Measurements from ENCODE around the gene SOX3.
A peak's percentile ranks its signal among the peaks of the same experiment; 100 is the strongest.

SOX3 gene

GRCh38 chrX:140504371-140505324 lies at the start of gene SOX3:
Gene SOX3 (minus strand): TSS chrX:140505069. CDS start chrX:140505060, 9 bp downstream.
- DNase-seq (ENCODE audit: low read depth), result no peak
- no peak within 1 kb of the TSS for H3K4me3 ChIP-seq (ENCODE audit: control insufficient read depth, low read depth, low read length)
- TF ChIP-seq CTCF (conservative IDR thresholded peaks at IDR 0.05; ENCODE audit: control insufficient read depth, insufficient read depth, low read depth, low read length), result no peak

DNA sequence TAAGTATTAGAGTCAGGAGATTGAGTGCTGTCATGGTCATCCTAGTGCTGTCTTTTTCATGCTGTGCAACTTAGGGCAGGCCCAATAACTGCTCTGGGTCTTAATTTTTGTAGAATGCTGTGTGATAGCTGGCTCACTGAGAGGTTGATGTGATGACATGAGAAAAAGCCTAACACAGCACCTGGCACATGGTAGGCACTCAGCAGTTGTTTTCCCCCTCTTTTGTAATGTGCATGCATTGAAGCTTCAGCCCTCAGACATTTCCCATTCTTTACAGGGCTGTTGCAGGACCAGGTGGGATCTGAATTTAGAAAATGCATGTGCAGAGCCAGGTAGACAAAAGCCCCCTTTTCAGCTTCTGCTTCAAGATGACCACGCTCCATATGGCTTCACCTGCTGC lies 44.1 kb upstream of the SOX3 start:
- no peak for TF ChIP-seq CTCF (conservative IDR thresholded peaks at IDR 0.05; ENCODE audit: control insufficient read depth, insufficient read depth, low read depth, low read length)
- DNase-seq (ENCODE audit: low read depth), result no peak
- H3K4me3 ChIP-seq (ENCODE audit: control insufficient read depth, low read depth, low read length), result no peak overlapping the region

GRCh38 chrX:140526171-140526570 lies 21.3 kb upstream of the SOX3 start:
- H3K4me3 ChIP-seq (ENCODE audit: control insufficient read depth, low read depth, low read length), result no peak overlapping the region
- TF ChIP-seq CTCF (conservative IDR thresholded peaks at IDR 0.05; ENCODE audit: control insufficient read depth, insufficient read depth, low read depth, low read length), result no peak
- DNase-seq (ENCODE audit: low read depth), result no peak

DNA sequence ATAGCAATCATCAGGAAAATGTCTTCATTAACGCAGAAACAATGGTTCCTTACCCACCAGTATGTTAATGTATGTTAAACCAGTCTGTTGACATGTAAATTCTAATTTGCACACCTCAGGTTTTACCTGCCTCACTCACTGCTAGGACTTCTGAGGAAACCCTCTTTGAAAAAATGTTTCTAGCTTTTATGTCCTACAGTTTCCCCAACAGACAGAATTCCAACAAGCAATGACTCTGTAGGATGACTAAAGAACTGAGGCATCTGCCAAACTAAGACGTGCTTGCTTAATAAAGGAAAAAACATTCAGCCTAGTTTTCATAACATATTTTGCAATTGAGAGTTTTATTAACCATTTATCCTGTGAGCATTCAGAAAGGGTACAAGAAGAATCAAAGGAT lies 20.6 kb upstream of the SOX3 start:
- peak; percentile 15 for DNase-seq (ENCODE audit: low read depth)
- TF ChIP-seq CTCF (conservative IDR thresholded peaks at IDR 0.05; ENCODE audit: control insufficient read depth, insufficient read depth, low read depth, low read length), result no peak
- no peak overlapping the region for H3K4me3 ChIP-seq (ENCODE audit: control insufficient read depth, low read depth, low read length)

DNA sequence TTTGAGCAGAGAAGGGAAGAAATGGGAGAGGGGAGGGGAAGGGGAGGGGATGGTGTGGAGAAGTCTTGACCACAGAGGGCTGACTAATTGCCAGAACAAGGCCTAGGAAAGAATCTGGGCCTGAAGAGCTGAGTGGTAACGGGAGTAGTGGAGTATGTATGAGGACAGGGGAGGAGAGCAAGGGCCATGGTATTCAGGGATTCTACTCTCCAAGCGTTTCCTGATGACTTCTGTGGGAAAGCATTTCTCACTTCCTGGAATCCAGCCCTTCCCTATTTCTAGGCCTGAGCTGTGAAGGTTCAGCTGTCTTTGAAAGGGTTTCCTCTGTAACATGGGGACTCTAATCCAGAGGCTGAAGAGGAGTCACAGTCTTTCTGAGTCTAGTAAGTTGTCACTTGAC lies 19.7 kb upstream of the SOX3 start:
- TF ChIP-seq CTCF (conservative IDR thresholded peaks at IDR 0.05; ENCODE audit: control insufficient read depth, insufficient read depth, low read depth, low read length), result no peak
- DNase-seq (ENCODE audit: low read depth), result no peak
- H3K4me3 ChIP-seq (ENCODE audit: control insufficient read depth, low read depth, low read length), result no peak overlapping the region

GRCh38 chrX:140521393-140521792 lies 16.5 kb upstream of the SOX3 start:
- no peak for DNase-seq (ENCODE audit: low read depth)
- no peak for TF ChIP-seq CTCF (conservative IDR thresholded peaks at IDR 0.05; ENCODE audit: control insufficient read depth, insufficient read depth, low read depth, low read length)
- no peak overlapping the region for H3K4me3 ChIP-seq (ENCODE audit: control insufficient read depth, low read depth, low read length)

Data from fibroblast of mammary gland (primary cell).